Sigmoid colon (tissue), 7 donors: ENCODE measurements around the gene IL23R. TPM values are rescaled to one million over a fixed set of nuclear protein-coding genes. Genes with fewer than 3 reads are reported as not detected.

Source experiments
- DNase-seq: peaks from one replicate; pipeline ENCODE4 v3.0.0-alpha.2; 2019
- H3K27ac ChIP-seq, 4 donors: fragments of 200-600 bp; sonication (generic); one replicate each; pipeline ENCODE4 v1.5.1; 2016 to 2019; ENCODE audit warnings: mild to moderate bottlenecking in 1 of 4
- H3K27me3 ChIP-seq, 3 donors: fragments of 200-600 bp; sonication (generic); one replicate each; pipeline ENCODE4 v1.5.1; 2019; ENCODE audit warnings: mild to moderate bottlenecking in 1 of 3
- H3K36me3 ChIP-seq, 4 donors: fragments of 200-600 bp; sonication (generic); one replicate each; pipeline ENCODE4 v1.5.1; 2016 to 2019
- H3K4me1 ChIP-seq, 4 donors: fragments of 200-600 bp; sonication (generic); one replicate each; pipeline ENCODE4 v1.5.1; 2017 to 2019
- H3K4me3 ChIP-seq, 4 donors: fragments of 200-600 bp; sonication (generic); one replicate each; pipeline ENCODE4 v1.5.1; 2017 to 2019; ENCODE audit warnings: mild to moderate bottlenecking in 2 of 4, moderate library complexity in 1 of 4
- H3K9me3 ChIP-seq, 4 donors: fragments of 200-600 bp in 3 of 4; sonication (generic) in 3 of 4; one replicate each; pipeline versions ENCODE4 v1.5.1 to v1.6.1; 2013 to 2019
- EP300 ChIP-seq, 4 donors: sonication (generic); formaldehyde crosslinking; IDR thresholded peaks; one replicate each; pipeline ENCODE4 v1.6.1; 2017; ENCODE audit warnings: antibody characterized with exemption in 4 of 4
- POLR2A ChIP-seq, 2 donors: fragments of 450-650 bp; IDR thresholded peaks; one replicate each; pipeline ENCODE4 v1.6.1; 2016; ENCODE audit warnings: antibody characterized with exemption in 2 of 2, mild to moderate bottlenecking in 2 of 2, moderate library complexity in 2 of 2
- POLR2AphosphoS5 ChIP-seq, 4 donors: sonication (generic); formaldehyde crosslinking; IDR thresholded peaks; one replicate each; pipeline ENCODE4 v1.6.1; 2017; ENCODE audit warnings: antibody characterized with exemption in 4 of 4
- WGBS, 2 donors: extraction: QIAGEN DNeasy Blood & Tissue Kit; methylation state at CpG; one replicate each; pipeline ENCODE4 v1.1.7; 2013; 5-methylcytosine and 5-hydroxymethylcytosine counted together
- intact Hi-C: fragments of 100-400 bp; cut with DNase I; formaldehyde crosslinking; loops from one replicate; pipeline ENCODE4 v1.15.1; 2023
- polyA plus RNA-seq, 3 donors: library from polyadenylated mRNA; stranded (reverse); fragments of 200-250 nt; gene quantifications; one replicate each; pipeline ENCODE4 v1.2.3, GENCODE V29; 2013
- total RNA-seq, 4 donors: library from RNA; depleted of rRNA; stranded (reverse); fragments of >200 nt; gene quantifications; one replicate each; pipeline ENCODE4 v1.1.0, GENCODE V29; 2016
- TF ChIP-seq, protein P1 (sequence below), 4 experiments: fragments of 450-650 bp in 3 of 4; fragments of 200-600 bp in 1 of 4; IDR thresholded peaks; one replicate each; pipeline ENCODE4 v1.5.1; 2016 to 2019; ENCODE audit warnings: antibody characterized with exemption in 4 of 4, mild to moderate bottlenecking in 3 of 4, moderate library complexity in 2 of 4
- donor health status: healthy with polysubstance abuse.
- donor health status: Bipolar disorder and iron deficiency.
- donor health status: healthy.

IL23R gene
- total and polyA plus RNA-seq, 7 donors: 0.58 to 0.69 (median 0.60) TPM; not detected in 4

DNA sequence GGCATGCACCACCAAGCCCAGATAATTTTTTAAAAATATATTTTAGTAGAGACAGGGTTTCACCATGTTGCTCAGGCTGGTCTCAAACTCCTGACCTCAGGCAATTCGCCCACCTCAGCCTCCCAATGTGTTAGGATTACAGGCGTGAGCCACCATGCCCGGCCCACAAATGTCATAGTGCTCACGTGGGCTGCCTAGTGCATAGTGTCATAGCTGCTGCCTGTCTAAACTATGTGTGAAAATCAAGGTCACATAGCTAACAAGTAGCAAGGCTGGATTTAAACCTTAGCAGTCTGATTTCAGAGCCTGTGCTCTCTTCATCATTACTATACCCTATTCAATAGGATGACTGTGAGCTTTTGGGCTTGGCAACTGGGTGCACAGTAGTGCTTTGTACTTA is 41.8 kb upstream of the IL23R start:
- Histone ChIP-seq H3K4me3 (no peak overlapping the region), H3K27me3 (no peaks in the 10 kb centered on the region), H3K4me1 (no peaks in the 10 kb centered on the region), H3K27ac (no peak overlapping the region), H3K36me3 (no peaks in the 10 kb centered on the region), H3K9me3 (no peaks in the 10 kb centered on the region)
- no peak for DNase-seq
- no peak for TF ChIP-seq POLR2A (IDR thresholded peaks at IDR 0.05)
- TF ChIP-seq POLR2AphosphoS5 (IDR thresholded peaks at IDR 0.05): no peak
- TF ChIP-seq, protein P1, sequence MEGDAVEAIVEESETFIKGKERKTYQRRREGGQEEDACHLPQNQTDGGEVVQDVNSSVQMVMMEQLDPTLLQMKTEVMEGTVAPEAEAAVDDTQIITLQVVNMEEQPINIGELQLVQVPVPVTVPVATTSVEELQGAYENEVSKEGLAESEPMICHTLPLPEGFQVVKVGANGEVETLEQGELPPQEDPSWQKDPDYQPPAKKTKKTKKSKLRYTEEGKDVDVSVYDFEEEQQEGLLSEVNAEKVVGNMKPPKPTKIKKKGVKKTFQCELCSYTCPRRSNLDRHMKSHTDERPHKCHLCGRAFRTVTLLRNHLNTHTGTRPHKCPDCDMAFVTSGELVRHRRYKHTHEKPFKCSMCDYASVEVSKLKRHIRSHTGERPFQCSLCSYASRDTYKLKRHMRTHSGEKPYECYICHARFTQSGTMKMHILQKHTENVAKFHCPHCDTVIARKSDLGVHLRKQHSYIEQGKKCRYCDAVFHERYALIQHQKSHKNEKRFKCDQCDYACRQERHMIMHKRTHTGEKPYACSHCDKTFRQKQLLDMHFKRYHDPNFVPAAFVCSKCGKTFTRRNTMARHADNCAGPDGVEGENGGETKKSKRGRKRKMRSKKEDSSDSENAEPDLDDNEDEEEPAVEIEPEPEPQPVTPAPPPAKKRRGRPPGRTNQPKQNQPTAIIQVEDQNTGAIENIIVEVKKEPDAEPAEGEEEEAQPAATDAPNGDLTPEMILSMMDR (IDR thresholded peaks at IDR 0.05): no peak
- TF ChIP-seq EP300 (IDR thresholded peaks at IDR 0.05): no peak
- 94% methylated on average over 4 of the region's 4 CpGs for WGBS, 2 donors
- intact Hi-C loops: no loop called here

GRCh38 chr1:67126111-67126746 is 40.0 kb upstream of the IL23R start:
- H3K27me3 ChIP-seq: no peaks in the 10 kb centered on the region
- H3K27ac ChIP-seq: no peak overlapping the region
- H3K9me3 ChIP-seq: no peaks in the 10 kb centered on the region
- H3K4me1 ChIP-seq: no peaks in the 10 kb centered on the region
- no peak overlapping the region for H3K4me3 ChIP-seq
- intact Hi-C loops: no loop called here
- TF ChIP-seq POLR2A (IDR thresholded peaks at IDR 0.05) (no peak), EP300 (IDR thresholded peaks at IDR 0.05) (no peak), POLR2AphosphoS5 (IDR thresholded peaks at IDR 0.05) (no peak)
- TF ChIP-seq, protein P1 (IDR thresholded peaks at IDR 0.05): no peak
- no peak for DNase-seq
- 74 to 80% methylated on average over 5 of the region's 5 CpGs for WGBS, 2 donors
- H3K36me3 ChIP-seq: no peaks in the 10 kb centered on the region

GRCh38 chr1:67126974-67127373 is 39.3 kb upstream of the IL23R start:
- H3K27me3 ChIP-seq: no peaks in the 10 kb centered on the region
- no peaks in the 10 kb centered on the region for H3K36me3 ChIP-seq
- intact Hi-C loops: no loop called here
- no peaks in the 10 kb centered on the region for H3K4me1 ChIP-seq
- no peak overlapping the region for H3K4me3 ChIP-seq
- H3K9me3 ChIP-seq: no peaks in the 10 kb centered on the region
- no peak for TF ChIP-seq POLR2AphosphoS5 (IDR thresholded peaks at IDR 0.05)
- TF ChIP-seq EP300 (IDR thresholded peaks at IDR 0.05): no peak
- TF ChIP-seq, protein P1 (IDR thresholded peaks at IDR 0.05): no peak
- TF ChIP-seq POLR2A (IDR thresholded peaks at IDR 0.05): no peak
- H3K27ac ChIP-seq: no peak overlapping the region
- 16 to 71% methylated on average over 1 of the region's 1 CpG for WGBS, 2 donors
- no peak for DNase-seq

DNA sequence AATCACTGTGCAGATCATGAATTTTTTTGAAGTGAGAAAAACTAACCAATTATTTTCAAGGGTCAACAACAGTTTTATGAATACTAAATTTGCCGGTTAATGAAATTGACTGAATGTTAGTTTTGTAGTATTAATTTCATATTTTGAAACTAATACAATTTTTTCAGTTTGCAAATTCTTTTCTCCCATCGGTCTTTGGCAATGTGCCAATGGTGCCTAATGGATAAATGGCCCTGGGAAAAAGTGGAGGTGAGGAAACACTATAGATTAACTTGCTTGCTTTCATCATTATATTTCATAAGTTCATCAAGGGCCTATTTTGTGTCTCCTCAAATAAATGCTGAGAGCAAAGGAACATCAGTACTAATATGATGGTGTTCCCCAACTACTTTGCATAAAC is 35.6 kb upstream of the IL23R start:
- no peak for TF ChIP-seq POLR2AphosphoS5 (IDR thresholded peaks at IDR 0.05)
- no peak for TF ChIP-seq POLR2A (IDR thresholded peaks at IDR 0.05)
- TF ChIP-seq EP300 (IDR thresholded peaks at IDR 0.05): no peak
- TF ChIP-seq, protein P1 (IDR thresholded peaks at IDR 0.05): no peak
- WGBS, 2 donors: 65 to 79% methylated on average over 2 of the region's 2 CpGs
- peaks cover 0 to 11% (median 11%) of the 10 kb centered on the region in 4 donors for H3K4me1 ChIP-seq
- intact Hi-C loops: loop anchor here (5.0 kb wide), 1 partner anchor 128 kb away; no protein-coding TSS in a partner anchor
- no peak overlapping the region for H3K4me3 ChIP-seq
- H3K36me3 ChIP-seq: no peaks in the 10 kb centered on the region
- DNase-seq: no peak
- H3K9me3 ChIP-seq: no peaks in the 10 kb centered on the region
- H3K27ac ChIP-seq: no peak overlapping the region
- no peaks in the 10 kb centered on the region for H3K27me3 ChIP-seq

DNA sequence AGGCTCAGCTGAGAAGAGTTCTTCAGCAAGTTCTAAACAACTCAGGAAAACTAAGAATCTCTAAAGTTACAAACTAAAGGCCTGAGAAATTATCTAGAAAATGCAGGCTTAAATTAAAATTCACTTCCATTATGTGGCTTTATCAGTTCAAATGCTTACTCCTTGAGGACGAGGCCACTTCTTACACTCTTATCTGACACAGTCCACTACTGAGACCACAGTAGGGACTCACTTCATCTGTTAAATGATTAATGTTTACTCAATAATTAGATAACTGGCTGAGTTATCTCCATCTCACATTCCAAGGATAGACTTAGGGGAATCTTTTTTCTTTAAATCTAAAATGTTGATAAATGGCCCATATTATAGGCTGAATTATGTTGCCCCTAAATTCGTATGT is 33.1 kb upstream of the IL23R start:
- Histone ChIP-seq H3K4me3 (no peak overlapping the region), H3K4me1 (peaks cover 0 to 11% (median 11%) of the 10 kb centered on the region in 4 donors), H3K36me3 (no peaks in the 10 kb centered on the region), H3K27ac (no peak overlapping the region), H3K9me3 (no peaks in the 10 kb centered on the region), H3K27me3 (no peaks in the 10 kb centered on the region)
- TF ChIP-seq POLR2A (IDR thresholded peaks at IDR 0.05) (no peak), EP300 (IDR thresholded peaks at IDR 0.05) (no peak), POLR2AphosphoS5 (IDR thresholded peaks at IDR 0.05) (no peak)
- TF ChIP-seq, protein P1 (IDR thresholded peaks at IDR 0.05): no peak
- intact Hi-C loops: loop anchor here (5.0 kb wide), 1 partner anchor 131 kb away; no protein-coding TSS in a partner anchor
- no peak for DNase-seq
- 93 to 97% methylated on average over 2 of the region's 2 CpGs for WGBS, 2 donors
